Smooth muscle cell (in vitro differentiated cells): ENCODE results near the gene RNF111. TPM values are rescaled to one million over a fixed set of nuclear protein-coding genes. Genes with fewer than 3 reads are reported as not detected.

Experiments used
- DNase-seq: peaks from one replicate; lab custom pipeline; 2025; ENCODE audit not compliant: unreplicated experiment; lab: John Stamatoyannopoulos, UW
- H2AFZ ChIP-seq: fragments of 200-600 bp; sonication (generic); 2 replicates; pipeline ENCODE4 v1.6.0; 2016; ENCODE audit warnings: antibody characterized with exemption, low read depth, mild to moderate bottlenecking
- H3F3A ChIP-seq: fragments of 200-600 bp; sonication (generic); 2 replicates; pipeline ENCODE4 v1.6.0; 2017; ENCODE audit warnings: antibody characterized with exemption, low read depth
- H3K27ac ChIP-seq: fragments of 200-600 bp; sonication (generic); 2 replicates; pipeline ENCODE4 v1.5.1; 2016; ENCODE audit warnings: low read depth, mild to moderate bottlenecking
- H3K27me3 ChIP-seq: fragments of 200-600 bp; sonication (generic); 2 replicates; pipeline ENCODE4 v1.6.1; 2016; ENCODE audit warnings: low read depth, mild to moderate bottlenecking
- H3K36me3 ChIP-seq: fragments of 200-600 bp; sonication (generic); 2 replicates; pipeline ENCODE4 v1.5.1; 2016; ENCODE audit warnings: low read depth
- H3K4me1 ChIP-seq: fragments of 200-600 bp; sonication (generic); 2 replicates; pipeline ENCODE4 v1.5.1; 2016; ENCODE audit warnings: low read depth
- H3K4me2 ChIP-seq: fragments of 200-600 bp; sonication (generic); 2 replicates; pipeline ENCODE4 v1.6.0; 2016; ENCODE audit warnings: mild to moderate bottlenecking
- H3K4me3 ChIP-seq: fragments of 200-600 bp; sonication (generic); 2 replicates; pipeline ENCODE4 v1.5.1; 2016; ENCODE audit warnings: mild to moderate bottlenecking
- H3K79me2 ChIP-seq: fragments of 200-600 bp; sonication (generic); 2 replicates; pipeline ENCODE4 v1.6.0; 2016; ENCODE audit warnings: low read depth, mild to moderate bottlenecking
- H3K9ac ChIP-seq: fragments of 200-600 bp; sonication (generic); 2 replicates; pipeline ENCODE4 v1.6.0; 2016; ENCODE audit warnings: low read depth
- H3K9me3 ChIP-seq: fragments of 200-600 bp; sonication (generic); replicated peaks from 2 replicates; pipeline ENCODE4 v1.5.1; 2016; ENCODE audit warnings: low read depth
- H4K20me1 ChIP-seq: fragments of 200-600 bp; sonication (generic); 2 replicates; pipeline ENCODE4 v1.6.0; 2016; ENCODE audit warnings: low read depth
- CTCF ChIP-seq: fragments of 200-600 bp; sonication (generic); IDR thresholded peaks from 2 replicates; pipeline ENCODE4 v1.5.1; 2017; ENCODE audit warnings: borderline replicate concordance, mild to moderate bottlenecking, antibody characterized with exemption; ENCODE audit not compliant: insufficient read depth, poor library complexity, severe bottlenecking
- WGBS: methylation state at CpG from one replicate; pipeline ENCODE4 v1.1.7; 2016; ENCODE audit warnings: low lambda C conversion rate; 5-methylcytosine and 5-hydroxymethylcytosine counted together
- polyA plus RNA-seq: library from polyadenylated mRNA; unstranded; fragments of >200 nt; fragmentation: Nextera tagmentation; extraction: Ambion mirVana; gene quantifications from 2 replicates; pipeline ENCODE4 v1.2.1, GENCODE V29; 2016
- total RNA-seq: library from RNA; depleted of rRNA; stranded (reverse); fragments of >200 nt; gene quantifications from 2 replicates; pipeline ENCODE4 v1.2.3, GENCODE V29; 2014

The RNF111 gene
- total and polyA plus RNA-seq, 2 experiments from 2014 or later = 15.3 to 37.8 TPM

DNA sequence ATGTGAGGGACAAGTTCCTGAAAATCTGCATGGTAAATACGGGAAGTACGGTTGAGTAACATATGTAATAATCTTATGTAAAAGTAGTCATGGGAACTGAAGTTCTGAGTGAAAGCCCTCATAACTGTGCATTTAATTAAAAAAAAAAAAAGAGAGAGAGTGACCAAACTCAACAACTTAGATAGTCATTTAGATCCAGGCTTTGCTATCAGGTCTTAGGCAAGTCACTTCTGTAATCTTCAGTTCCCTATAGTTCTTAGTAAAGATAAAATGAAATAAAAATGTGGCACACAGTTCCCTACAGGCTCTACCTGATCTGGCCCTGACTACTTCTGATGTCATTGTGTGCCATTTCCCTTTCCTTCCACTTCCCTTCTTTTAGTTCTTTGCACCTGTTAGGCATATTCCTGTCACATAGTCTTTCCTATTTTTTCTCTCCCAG is 15.0 kb downstream of the RNF111 start:
- Histone ChIP-seq H3K36me3 (peaks cover 2% of the 10 kb centered on the region), H3K9me3 (no peaks in the 10 kb centered on the region), H4K20me1 (peaks cover 100% of the 10 kb centered on the region), H3K9ac (no peak overlapping the region), H2AFZ (no peak overlapping the region), H3K4me3 (no peak overlapping the region), H3K27me3 (no peaks in the 10 kb centered on the region), H3K27ac (no peak overlapping the region), H3K79me2 (peaks cover 100% of the 10 kb centered on the region), H3K4me2 (no peak overlapping the region), H3K4me1 (no peaks in the 10 kb centered on the region), H3F3A (no peaks in the 10 kb centered on the region)
- no peak for DNase-seq
- WGBS = 91% methylated on average over 2 of the region's 2 CpGs
- TF ChIP-seq CTCF = no peak

GRCh38 chr15:59005579-59005978 is 18.1 kb downstream of the RNF111 start:
- H3K9ac ChIP-seq = no peak overlapping the region
- peaks cover 99% of the 10 kb centered on the region for H4K20me1 ChIP-seq
- peaks cover 2% of the 10 kb centered on the region for H3K36me3 ChIP-seq
- TF ChIP-seq CTCF = no peak
- H3K27me3 ChIP-seq = no peaks in the 10 kb centered on the region
- peaks cover 99% of the 10 kb centered on the region for H3K79me2 ChIP-seq
- no peak for DNase-seq
- H2AFZ ChIP-seq = no peak overlapping the region
- H3F3A ChIP-seq = no peaks in the 10 kb centered on the region
- no peak overlapping the region for H3K4me3 ChIP-seq
- no peak overlapping the region for H3K4me2 ChIP-seq
- WGBS = 89% methylated on average over 5 of the region's 5 CpGs
- no peak overlapping the region for H3K27ac ChIP-seq
- H3K9me3 ChIP-seq = no peaks in the 10 kb centered on the region
- no peaks in the 10 kb centered on the region for H3K4me1 ChIP-seq

DNA sequence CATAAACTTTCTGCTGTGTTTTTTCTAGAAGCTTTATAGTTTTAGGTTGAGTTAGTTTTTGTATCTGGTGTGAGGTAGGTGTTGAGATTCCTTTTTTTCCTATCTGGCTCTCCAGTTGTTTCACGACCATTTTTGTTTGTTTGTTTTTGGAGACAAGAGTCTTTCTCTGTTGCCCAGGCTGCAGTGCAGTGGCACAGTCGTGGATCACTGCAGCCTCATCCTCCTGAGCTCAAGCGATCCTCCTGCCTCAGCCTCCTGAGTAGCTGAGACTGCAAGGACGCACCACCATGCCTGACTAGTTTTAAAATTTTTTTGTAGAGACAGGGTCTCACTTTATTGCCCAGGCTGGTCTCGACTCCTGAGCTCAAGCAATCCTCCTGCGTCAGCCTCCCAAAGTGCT is 20.6 kb downstream of the RNF111 start:
- H3F3A ChIP-seq = no peaks in the 10 kb centered on the region
- H3K27me3 ChIP-seq = no peaks in the 10 kb centered on the region
- H2AFZ ChIP-seq = no peak overlapping the region
- H3K27ac ChIP-seq = no peak overlapping the region
- no peak overlapping the region for H3K4me2 ChIP-seq
- peaks cover 99% of the 10 kb centered on the region for H4K20me1 ChIP-seq
- H3K9me3 ChIP-seq = no peaks in the 10 kb centered on the region
- no peak overlapping the region for H3K4me3 ChIP-seq
- peaks cover 98% of the 10 kb centered on the region for H3K79me2 ChIP-seq
- no peaks in the 10 kb centered on the region for H3K4me1 ChIP-seq
- no peak for DNase-seq
- WGBS = 94% methylated on average over 6 of the region's 6 CpGs
- no peak overlapping the region for H3K9ac ChIP-seq
- no peak for TF ChIP-seq CTCF
- peaks cover 2% of the 10 kb centered on the region for H3K36me3 ChIP-seq

DNA sequence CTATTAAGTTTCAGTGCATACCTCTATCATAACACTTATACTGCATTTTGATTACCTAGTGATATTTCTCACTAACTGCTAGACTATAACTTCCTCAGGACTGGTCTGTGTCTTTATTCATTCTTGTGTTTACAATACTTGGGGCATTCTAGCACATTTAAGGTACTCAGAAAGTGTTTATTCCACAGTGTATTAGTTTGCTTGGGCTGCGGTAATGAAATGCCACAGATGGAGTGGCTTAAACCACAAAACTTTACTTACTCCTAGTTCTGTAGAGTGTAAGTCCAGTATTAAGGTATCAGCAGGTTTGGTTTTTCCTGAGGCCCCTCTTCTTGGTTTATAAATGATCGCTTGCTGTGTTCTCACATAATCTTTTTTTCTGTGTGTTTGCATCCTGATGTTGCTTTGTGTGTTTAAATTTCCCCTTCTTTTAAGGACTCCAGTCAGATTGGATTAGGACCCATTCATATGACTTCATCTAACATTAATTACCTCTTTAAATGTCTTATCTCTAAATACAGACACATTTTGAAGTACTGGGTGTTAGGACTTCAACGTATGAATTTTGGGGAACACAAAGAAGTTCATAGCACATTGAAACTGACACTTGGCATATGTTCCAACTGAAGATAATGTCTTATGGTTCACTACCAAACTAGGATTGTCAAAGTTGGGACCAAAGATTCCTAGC is 23.9 kb downstream of the RNF111 start:
- no peak for TF ChIP-seq CTCF

More for the DNA sequence above, 23.9 kb downstream of the RNF111 start:
- Histone ChIP-seq H2AFZ (no peak overlapping the region), H3K4me3 (no peak overlapping the region), H3K4me1 (no peaks in the 10 kb centered on the region), H3K27ac (no peak overlapping the region), H3F3A (no peaks in the 10 kb centered on the region), H3K4me2 (no peak overlapping the region), H3K27me3 (no peaks in the 10 kb centered on the region), H3K9ac (no peak overlapping the region), H3K79me2 (peaks cover 97% of the 10 kb centered on the region), H4K20me1 (peaks cover 99% of the 10 kb centered on the region), H3K36me3 (no peaks in the 10 kb centered on the region), H3K9me3 (no peaks in the 10 kb centered on the region)
- 83% methylated on average over 3 of the region's 3 CpGs for WGBS
- no peak for DNase-seq
